ENCODE data around the gene CDH4.

Gene CDH4

DNA sequence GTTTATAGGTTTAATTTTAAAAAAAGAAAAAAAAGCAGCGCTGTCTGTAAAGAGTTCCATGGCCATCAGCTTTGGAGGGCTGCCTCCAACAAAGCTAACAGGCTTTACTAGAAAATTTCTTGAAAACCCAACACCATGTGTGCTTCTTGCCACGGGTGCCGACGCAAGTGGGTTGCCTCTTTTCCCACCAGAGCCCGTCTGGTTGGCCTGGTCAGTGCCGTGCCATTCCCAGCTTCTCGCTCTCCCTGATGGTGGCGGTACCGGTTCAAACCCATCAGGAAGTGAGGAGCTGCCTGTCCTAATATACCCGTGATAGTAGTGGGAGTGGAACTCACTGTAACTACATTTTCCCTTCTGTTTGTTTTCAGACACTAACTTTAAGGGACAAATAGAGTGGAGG lies 73.7 kb downstream of the CDH4 start:
- no peak for DNase-seq

DNA sequence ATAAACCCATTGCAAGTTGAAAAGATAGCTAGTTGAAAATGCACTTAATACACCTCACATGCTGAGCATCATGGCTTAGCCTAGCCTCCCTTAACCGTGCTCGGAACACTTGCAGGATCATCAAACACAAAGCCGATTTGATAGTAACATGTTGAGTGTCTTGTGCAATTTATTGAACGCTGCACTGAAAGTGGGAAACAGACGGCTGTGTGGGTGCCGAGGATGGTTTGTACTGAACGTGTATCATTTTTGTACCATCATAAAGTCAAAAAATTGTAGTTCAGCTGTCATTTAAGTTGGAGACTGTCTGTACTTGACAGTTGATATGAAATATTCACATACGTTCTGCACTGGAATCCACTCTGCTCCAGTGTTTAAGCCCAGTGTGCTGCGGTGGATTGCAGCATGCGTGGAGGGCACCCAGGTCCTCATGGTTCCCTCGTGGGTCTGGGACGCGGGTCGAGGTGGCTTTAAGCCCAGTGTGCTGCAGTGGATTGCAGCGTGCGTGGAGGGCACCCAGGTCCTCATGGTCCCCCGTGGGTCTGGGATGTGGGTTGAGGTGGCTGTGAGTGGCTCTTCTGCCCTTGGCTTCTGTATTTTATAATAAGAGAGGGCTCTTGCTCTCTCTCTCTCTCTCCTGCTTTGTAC lies 77.0 kb downstream of the CDH4 start:
- DNase-seq = peak in 14 of 51 donors; percentile 1 to 28 (median 11)

DNA sequence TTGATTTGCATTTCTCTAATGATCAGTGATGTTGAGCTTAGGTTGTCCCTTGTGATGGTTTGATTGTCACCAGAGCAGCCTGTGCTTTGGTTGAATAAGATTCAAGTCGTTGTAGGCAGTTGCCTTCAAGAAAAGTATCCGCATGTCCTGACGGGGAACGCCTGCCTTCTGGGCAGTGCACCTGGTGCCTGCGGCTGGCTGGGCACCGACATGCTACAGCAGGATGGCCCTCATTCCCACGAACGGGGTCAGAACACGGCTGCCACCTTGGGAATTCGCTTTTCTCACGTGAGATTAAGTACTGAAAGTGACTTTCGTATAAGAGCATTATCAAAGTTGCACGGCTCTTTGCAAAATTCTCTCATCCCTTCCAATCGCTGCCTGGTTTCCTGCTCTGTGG lies 78.4 kb downstream of the CDH4 start:
- no peak for DNase-seq

DNA sequence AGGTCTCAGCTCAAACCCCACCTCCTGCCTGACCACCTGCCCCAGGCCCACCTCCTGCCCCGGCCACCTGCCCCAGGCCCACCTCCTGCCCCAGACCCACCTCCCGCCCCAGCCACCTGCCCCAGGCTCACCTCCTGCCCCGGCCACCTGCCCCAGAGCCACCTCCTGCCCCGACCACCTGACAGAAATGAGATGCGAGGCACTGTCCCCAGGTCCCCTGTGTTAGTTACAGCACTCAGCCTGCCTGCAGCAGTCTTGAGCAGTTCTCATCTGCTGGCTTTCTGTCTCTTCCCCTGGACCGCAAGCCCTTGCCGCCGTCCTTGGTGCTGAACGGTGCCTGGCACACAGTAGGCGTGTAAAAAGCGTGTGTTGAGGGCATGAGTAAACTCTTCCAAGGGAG lies 79.5 kb downstream of the CDH4 start:
- peak in 20 of 51 donors; percentile 2 to 44 (median 17) for DNase-seq

DNA sequence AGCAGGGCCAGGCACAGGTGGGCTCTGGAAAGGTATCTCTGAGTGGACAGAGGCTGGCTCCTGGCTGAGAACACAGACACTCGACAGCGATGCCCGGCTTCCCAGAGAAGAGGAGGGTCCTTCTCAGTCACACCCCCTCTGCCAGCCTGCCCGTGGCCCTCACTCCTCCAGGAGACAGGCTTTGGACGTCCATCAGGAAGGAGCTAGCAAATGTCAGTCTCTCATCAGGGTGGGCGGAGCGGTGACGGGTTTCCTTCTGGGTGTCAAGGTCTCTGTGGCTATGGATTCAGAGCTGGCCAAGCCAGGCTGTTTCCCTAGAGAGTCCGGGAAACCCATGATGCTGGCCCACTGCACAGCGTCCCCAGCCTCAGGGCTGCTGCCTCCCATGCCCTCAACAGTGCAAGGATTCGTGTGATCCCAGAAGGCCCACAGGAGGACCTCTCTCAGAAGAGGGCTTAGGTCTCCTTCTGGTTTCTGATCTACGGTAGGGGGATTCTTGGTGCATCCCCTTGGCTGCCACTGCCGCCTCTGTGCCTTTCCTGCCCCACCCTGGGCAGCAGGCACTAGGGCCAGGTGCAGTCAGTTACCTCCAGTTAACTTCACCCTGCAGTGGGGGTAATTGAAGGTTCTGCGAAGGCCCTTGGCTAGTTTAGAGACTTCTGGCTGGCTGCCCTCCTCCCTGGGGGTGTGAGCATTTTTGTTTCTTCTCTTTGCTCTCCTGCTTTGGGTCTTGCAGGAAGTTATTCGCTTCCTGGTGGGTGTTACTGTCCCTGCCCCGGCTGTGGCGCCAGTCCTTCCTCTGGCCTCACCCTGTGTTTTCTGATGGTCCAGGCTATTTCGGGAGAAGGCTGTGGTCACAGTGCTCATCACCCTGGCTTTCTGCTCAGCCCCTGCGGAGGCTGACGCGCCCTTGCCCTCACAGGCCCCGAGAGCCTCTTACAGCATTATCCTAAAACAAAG lies 80.2 kb downstream of the CDH4 start:
- DNase-seq = no peak

DNA sequence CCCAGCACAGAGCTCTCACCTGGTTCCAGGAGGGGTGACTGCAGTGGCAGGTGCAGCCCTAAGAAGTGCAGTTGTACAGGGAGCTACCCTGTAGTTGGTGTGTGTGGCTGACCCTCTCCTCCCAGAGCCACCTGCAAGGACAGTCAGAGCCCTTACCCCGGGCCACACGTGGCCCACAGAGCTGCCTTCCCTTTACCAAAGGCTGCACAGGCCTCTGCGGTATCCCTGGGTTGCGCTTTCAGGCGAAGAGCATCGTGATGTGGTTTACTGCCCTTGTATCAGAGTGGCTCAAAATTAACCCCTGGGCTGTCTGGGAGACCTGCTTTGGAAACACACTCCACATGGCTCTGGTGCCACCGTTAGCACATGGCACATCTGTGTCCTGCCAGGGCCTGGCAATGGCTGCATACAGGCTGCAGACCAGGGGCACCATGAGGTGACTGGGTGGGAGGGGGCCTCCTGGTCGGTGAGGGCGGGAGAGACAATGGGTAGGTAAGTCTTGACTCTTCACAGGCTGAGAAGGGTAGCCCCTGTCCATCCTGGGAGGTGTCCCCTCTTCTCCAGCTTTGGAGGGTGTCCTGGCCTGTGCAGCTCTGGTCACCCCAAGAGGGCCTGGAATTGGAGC lies 81.5 kb downstream of the CDH4 start:
- no peak for DNase-seq

DNA sequence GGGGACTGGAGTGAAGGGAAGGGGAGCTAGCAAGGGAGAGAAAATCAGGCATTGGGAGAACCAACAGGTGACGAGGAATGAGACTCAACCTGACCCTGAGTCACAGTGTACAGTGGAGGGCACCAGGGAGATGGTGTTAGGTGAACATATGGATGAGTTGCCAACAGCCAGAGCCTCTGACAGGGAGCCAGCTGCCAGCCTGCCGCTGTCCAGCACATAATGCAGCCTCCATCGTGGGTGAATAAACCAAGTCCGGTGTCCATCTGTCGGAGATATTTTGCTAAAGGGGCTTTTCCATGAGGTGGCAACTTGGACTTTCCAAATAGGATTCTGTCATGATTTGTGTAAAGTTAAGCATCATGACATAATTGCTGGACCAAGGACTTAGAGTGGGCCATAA lies 88.1 kb downstream of the CDH4 start:
- DNase-seq = no peak

DNA sequence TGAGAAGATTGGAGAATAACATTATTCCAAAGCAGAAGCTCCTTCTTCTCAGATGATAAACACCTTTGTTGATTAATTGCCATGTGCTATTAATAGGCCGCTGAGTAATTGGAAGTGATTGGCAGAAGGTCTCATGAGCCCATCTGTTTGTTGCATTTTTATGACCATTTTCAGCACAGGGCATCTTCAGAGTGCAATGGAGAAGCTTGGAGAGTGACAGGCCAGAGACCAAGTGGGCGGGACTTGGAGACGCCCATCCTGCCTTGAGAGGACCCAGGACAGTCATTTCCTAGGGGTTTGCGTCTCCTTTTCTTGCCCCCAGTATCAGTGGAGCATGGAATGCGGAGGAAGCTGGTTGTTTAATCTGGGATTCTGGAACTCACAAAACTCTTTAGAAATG lies 89.5 kb downstream of the CDH4 start:
- no peak for DNase-seq

DNA sequence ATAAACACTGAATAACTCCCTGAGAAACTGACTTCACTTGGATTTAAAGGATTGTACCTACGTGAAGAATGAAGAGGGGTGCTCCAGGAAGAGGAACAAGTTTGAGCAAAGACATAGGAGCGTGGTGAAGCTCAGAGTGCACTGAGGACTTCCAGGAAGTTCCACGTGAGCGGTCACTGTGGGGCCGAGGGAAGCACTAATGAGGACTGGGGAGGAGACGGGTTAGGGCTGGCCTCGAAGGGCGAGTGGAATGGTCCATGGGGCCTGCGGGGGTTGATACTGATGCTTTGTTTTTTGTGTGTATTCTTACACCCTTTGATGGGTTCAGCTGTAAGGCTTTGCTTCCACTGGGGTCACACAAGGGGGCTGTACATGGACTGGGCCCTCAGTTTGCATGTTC lies 91.9 kb downstream of the CDH4 start:
- no peak for DNase-seq

DNA sequence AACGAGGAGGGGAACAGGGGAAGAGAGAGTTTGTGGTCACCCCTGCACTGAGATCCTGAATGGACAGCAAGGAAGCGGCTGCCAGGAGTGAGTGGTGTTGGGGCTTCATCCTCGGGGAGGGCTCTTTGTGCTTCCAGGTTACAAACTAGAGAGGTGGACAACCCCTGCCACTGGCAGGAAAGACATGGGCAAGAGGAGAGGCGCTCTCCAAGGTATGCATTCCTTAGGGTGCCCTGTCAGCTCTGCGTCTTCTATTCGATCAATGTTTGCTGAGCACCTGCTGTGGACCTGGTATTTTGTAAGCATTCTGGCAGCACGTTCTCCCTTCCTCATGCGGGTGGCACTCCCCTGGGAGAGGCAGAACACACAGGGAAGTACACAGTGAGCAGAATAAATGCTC lies 93.6 kb downstream of the CDH4 start:
- DNase-seq = no peak

DNA sequence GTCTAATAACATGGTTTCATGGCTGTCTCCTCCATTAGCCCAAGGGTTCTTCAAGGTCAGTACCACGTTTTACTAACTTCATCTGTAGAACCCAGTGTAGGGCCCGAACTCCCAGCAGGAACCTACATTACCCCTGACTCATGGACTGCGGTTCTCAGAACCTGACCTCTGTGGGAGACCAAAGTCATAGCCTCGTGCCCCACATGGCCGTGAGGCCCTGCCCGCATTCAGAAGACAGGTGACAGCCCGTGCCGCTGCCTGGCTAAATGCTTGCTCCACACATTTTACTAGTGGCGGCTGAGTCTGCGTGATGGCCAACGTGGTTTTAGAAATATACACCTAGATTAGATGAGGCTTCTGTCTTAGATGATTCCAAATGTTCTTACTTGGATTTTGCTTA lies 94.9 kb downstream of the CDH4 start:
- no peak for DNase-seq

DNA sequence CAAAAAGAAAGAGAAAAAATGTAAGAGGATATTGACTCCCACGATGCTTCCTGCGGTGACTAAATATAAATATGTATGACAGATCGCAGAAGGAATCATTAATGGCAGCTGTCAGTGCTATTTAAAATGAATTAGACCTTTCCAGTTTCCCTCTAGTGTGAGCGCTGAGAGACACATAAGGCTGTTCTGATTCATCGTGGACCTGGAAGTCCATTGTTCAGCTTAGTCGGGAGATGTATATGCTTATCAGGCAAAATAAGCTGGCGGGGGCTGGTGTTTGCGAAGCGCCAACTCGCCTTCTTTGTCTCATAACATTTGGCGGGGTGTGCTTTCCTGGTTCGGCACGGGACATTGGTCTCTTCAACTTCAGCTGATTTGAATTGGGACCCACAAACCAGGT lies 95.4 kb downstream of the CDH4 start:
- no peak for DNase-seq

DNA sequence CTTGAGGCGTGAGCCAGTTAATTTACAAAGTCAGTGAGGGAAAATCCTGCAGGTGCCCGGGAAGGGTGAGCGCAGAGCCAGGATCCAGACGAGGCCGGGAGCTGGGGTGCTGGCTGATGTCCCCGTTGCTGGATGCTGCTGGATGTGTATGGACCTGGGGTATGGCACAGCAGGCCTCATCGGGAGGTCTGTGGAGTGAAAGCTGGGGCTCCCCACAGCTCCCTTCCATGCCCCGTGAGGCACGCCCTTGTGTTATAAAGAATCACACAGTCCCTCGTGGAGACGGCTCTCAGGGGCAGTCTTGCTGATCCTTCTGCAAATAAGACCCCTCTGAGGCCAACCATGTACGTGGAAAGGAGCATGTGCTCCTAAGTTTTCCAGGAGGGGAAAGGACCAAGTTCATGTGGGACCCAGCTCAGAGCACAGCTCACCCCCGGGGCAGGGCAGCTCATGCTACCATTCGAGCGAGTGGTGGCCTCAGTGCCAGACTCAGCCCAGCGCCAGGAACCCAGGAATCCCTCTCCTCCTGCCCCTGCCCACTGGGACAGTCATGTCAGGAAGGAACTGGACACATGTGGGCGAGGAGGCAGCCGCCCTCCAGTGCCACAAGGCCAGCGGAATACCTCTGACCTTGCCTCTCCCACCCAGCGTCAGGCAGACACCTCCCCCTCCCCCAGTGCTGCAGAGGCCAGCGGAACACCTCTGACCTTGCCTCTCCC lies 97.5 kb downstream of the CDH4 start:
- no peak for DNase-seq

DNA sequence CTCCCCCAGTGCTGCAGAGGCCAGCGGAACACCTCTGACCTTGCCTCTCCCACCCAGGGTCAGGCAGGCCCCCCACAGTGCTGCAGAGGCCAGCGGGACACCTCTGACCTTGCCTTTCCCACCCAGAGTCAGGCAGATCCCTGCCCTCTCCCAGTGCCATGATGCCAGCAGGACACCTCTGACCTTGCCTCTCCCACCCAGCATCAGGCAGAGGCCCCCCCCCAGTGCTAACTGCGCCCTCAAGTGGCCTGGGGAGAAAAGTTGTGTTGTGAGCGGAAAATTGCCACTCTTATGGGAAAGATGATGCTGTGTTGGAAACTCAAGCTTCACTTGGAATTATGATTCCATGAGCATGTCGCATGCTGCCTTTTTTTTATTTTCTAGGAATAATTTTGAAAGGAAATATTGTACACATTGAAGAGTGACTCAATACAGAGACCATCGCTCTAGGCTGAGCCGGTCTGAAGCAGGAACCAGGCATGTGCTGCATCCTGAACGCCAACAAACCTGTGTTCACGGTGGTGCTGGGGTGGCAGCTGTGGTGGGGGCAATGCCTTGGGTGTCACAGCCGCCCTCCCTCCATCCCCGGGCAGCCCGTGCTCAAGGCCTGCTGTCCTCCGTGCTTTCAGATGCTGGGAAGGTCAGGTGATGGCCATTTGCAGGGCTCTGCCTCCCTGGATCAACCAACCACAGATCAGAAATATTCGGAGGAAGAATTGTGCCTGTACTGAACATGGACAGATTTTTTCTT lies 98.6 kb downstream of the CDH4 start:
- no peak for DNase-seq

DNA sequence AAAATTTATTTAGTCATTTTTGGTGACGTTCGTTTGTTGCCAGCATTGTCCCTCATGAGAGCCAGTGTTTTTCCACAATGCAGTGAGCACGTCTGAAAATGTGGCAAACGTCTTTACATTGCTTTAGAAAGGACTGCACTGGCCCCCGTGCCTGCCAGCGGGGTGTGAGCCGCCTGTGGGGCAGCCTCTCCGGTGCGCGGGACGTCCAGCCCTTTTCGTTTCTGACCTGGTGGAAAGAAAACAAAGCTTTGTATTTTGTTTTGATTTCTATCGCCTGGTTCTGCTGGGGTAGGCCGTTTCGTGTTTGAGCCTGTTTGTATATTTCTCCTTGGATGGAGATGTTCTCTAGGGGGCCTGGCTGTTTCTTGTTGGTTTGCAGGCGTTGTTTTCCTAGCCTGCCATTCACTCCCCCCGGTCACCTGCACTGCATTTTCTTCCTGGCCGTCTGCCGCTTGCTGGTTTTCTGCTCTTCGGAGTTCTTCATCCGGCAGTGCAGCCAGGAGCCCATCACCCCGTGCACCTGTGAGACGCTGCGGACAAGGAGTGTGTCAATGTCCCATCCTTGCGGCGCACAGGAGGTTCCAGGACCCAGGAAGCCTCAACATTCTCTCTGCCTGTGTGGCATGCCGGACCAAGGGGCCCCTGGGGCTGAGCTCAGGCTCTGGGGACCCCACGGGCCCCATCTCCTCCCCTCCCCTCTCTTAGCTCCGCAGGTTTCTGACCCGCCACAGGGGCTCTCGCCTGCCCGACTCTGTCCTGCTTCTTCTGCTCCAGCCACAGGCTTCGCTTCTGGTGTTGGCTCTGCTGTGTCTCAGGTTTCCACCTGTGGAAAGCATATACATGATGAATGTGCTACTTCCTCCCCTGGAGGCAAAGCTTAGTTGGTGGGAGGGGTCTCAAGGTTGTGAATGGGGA lies 100.5 kb downstream of the CDH4 start:
- DNase-seq = no peak

DNA sequence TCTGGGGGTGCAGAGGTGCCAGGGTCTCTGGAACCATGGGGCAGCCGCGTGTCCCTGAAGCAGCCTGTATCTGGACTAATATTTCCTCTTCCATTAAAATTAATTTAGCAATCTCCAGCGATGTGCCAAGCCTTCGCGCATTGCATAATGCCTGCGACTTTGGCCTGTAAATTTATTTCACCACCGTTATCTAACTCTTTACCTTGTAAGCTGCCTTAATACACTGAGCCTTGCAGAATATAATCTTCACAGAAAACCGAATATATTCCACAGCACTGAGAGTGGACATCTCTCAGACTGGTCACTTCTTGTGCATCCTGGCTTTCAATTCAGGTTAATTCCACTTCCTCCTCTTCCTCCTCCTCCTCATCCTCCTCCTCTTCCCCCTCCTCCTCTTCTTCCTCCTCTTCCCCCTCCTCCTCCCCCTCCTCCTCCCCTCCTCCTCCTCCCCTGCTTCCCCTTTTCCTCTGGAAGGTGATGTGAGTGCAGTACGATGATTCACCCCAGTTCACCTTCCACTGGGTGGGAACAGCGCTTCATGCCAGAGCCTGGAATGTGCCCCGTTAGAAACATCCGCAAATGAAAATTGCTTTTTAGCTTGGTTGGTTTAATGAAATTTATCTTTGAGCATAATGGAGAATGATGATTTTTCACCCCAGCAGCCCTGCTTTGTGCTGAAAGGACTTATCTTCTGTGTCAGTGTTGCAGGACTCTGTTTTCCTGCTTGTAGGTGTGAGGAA lies 101.4 kb downstream of the CDH4 start:
- DNase-seq = no peak

DNA sequence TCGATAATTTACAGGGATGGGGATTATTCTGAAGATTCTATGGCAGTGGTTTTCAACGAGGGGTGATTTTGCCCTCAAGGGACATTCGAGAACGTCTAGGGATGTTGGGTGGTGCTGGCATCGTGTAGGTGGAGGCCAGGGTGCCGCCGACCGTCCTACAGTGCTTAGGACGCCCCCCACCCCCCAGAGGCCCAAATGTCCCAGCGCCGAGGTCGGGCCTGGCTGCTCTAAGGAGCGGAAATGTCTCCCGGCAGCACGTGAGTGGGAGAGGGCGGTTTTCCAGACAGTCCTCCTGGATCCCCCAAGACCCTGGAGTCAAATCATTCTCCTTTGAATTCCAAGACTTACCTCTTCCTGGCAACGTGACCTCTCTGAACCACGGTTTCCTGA lies 101.9 kb downstream of the CDH4 start:
- no peak for DNase-seq

DNA sequence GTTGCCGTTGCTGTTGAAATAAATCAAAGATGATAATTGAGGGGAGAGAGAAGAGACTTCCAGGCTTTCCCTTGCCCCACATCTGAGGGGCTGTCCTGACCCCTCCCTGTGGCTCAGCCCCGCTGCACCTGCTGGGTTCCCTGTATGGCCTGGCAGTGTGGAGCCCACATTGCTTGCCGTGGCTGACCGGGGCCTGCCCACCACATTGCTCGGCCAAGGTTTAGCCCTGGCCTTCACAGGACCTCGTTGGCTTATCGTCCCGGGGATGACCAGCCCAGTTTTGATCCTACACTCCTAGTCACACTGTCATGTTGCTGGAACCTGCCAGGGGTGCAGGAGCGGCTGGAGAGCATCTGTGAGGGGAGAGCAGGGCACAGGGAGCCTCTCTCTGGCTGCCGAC lies 102.4 kb downstream of the CDH4 start:
- DNase-seq = no peak

DNA sequence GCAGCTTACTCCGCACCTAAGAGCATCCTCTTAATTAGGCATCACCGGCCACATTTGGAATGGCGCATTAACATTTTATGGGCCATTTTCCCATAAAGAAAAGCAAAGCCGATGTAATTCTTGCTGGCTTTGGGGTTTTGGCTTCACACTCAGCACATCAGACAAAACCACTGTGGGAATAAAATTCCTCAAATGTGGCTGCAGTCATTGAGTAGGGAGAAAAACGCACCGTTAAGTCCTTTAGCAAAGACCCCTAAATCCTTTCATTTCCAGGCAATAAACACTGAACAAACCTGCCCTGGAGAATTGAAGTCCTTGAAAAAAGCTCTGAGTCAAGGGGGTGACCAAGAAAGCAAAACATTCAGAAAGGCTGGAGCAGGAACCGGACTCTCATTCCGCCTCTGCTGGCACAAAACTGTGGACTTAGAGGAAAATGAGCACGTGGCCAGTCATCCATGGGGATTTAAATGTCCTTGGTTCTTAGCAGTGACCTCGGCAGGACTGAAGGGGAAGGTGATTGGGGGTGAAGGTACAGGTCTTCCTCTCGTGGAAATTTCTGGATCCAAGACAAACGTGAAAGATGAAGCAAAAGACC lies 102.9 kb downstream of the CDH4 start:
- peak in 1 of 51 donors; percentile 6 for DNase-seq
